ENCODE measurements around the gene SLC22A12.
"Not testable (repeated sequence)": the region's sequence is repeated elsewhere in the genome, so short reads cannot be mapped to it uniquely, and the experiment has no call there.

SLC22A12 gene

GRCh38 chr11:64588701-64589100 lies 2.3 kb upstream of the SLC22A12 start:
- DNase-seq: no peak

- DNase-seq: no peak
Observed at GRCh38 chr11:64591257-64592233, 525 bp downstream of the SLC22A12 start.

- DNase-seq: no peak
Observed at GRCh38 chr11:64592234-64592615, 1.2 kb downstream of the SLC22A12 start.

- DNase-seq: no peak
Observed at GRCh38 chr11:64592656-64593055, 1.6 kb downstream of the SLC22A12 start.

GRCh38 chr11:64593156-64594105 lies 2.4 kb downstream of the SLC22A12 start:
- no peak for DNase-seq

- no peak for DNase-seq
Observed at GRCh38 chr11:64594159-64594939, 3.3 kb downstream of the SLC22A12 start.

GRCh38 chr11:64595922-64596321 lies 4.9 kb downstream of the SLC22A12 start:
- DNase-seq: not testable (repeated sequence)

GRCh38 chr11:64597671-64598101 lies 6.7 kb downstream of the SLC22A12 start:
- DNase-seq: no peak

GRCh38 chr11:64598106-64598796 lies 7.2 kb downstream of the SLC22A12 start:
- DNase-seq: no peak

- DNase-seq: no peak
Observed at GRCh38 chr11:64598797-64599697, 8.0 kb downstream of the SLC22A12 start.

GRCh38 chr11:64599698-64600211 lies 8.7 kb downstream of the SLC22A12 start:
- DNase-seq: no peak

GRCh38 chr11:64600281-64600992 lies 9.4 kb downstream of the SLC22A12 start:
- no peak for DNase-seq

GRCh38 chr11:64601605-64602465 lies 10.8 kb downstream of the SLC22A12 start:
- DNase-seq: no peak

GRCh38 chr11:64602466-64603070 lies 11.5 kb downstream of the SLC22A12 start:
- DNase-seq: no peak

- DNase-seq: no peak
Observed at GRCh38 chr11:64603411-64604110, 12.5 kb downstream of the SLC22A12 start.

- DNase-seq: no peak
Observed at GRCh38 chr11:64604458-64605243, 13.6 kb downstream of the SLC22A12 start.

GRCh38 chr11:64605244-64605560 lies 14.2 kb downstream of the SLC22A12 start:
- no peak for DNase-seq
